Transverse colon (tissue), 4 donors: ENCODE results near the gene CACNB2. TPM values are rescaled to one million over a fixed set of nuclear protein-coding genes. Genes with fewer than 3 reads are reported as not detected.

Experiments
- DNase-seq: peaks from one replicate; pipeline ENCODE4 v3.0.0-alpha.2; 2019
- H3K27ac ChIP-seq, 4 donors: fragments of 200-600 bp; sonication (generic); 2 replicates each; pipeline ENCODE4 v1.5.1; 2016 to 2018; ENCODE audit warnings: inconsistent platforms in 4 of 4
- H3K27me3 ChIP-seq: fragments of 200-600 bp; sonication (generic); 2 replicates; pipeline ENCODE4 v1.5.1; 2017; ENCODE audit warnings: inconsistent platforms
- H3K36me3 ChIP-seq, 4 donors: fragments of 200-600 bp; sonication (generic); 2 replicates each; pipeline ENCODE4 v1.5.1; 2017 to 2019; ENCODE audit warnings: inconsistent platforms in 4 of 4
- H3K4me1 ChIP-seq, 4 donors: fragments of 200-600 bp; sonication (generic); 2 replicates each; pipeline ENCODE4 v1.5.1; 2017 to 2020; ENCODE audit warnings: inconsistent platforms in 4 of 4
- H3K4me3 ChIP-seq, 4 donors: fragments of 200-600 bp; sonication (generic); 1 replicate in 1 of 4; 2 replicates in 3 of 4; pipeline versions ENCODE4 v1.5.1 to v1.6.1; 2017 to 2019; ENCODE audit warnings: inconsistent platforms in 4 of 4
- H3K9me3 ChIP-seq, 2 donors: fragments of 200-600 bp; sonication (generic); 2 replicates each; pipeline ENCODE4 v1.5.1; 2017 to 2019; ENCODE audit warnings: inconsistent platforms in 2 of 2
- EP300 ChIP-seq: sonication (generic); formaldehyde crosslinking; IDR thresholded peaks from one replicate; pipeline ENCODE4 v1.6.1; 2017; ENCODE audit warnings: antibody characterized with exemption, low read depth
- POLR2A ChIP-seq: fragments of 450-650 bp; IDR thresholded peaks from one replicate; pipeline ENCODE4 v1.6.1; 2016; ENCODE audit warnings: antibody characterized with exemption, mild to moderate bottlenecking, moderate library complexity
- POLR2AphosphoS5 ChIP-seq, 3 donors: sonication (generic); formaldehyde crosslinking; IDR thresholded peaks; one replicate each; pipeline ENCODE4 v1.6.1; 2016; ENCODE audit warnings: antibody characterized with exemption in 3 of 3
- WGBS, 2 donors: methylation state at CpG; one replicate each; pipeline ENCODE4 v1.1.5; 2018; ENCODE audit warnings: low coverage in 1 of 2; 5-methylcytosine and 5-hydroxymethylcytosine counted together
- in situ Hi-C, 4 donors: fragments of 200-750 bp; cut with MboI; loops; one replicate each; pipeline versions ENCODE4 v1.15.0 to v1.15.1; 2017; ENCODE audit warnings: low sequenced_read_pairs in 3 of 4, low pct_ligation_motif_present in 1 of 4, low pct_unique_long_range_greater_than_20kb in 1 of 4
- intact Hi-C: fragments of 100-400 bp; cut with DNase I; formaldehyde crosslinking; loops from one replicate; pipeline ENCODE4 v1.15.1; 2023; ENCODE audit warnings: low total_unique reads
- total RNA-seq, 4 donors: library from RNA; depleted of rRNA; stranded (reverse); fragments of >200 nt; gene quantifications; one replicate each; pipeline ENCODE4 v1.1.0, GENCODE V29; 2016
- TF ChIP-seq, protein P1 (sequence below), 5 experiments: fragments of 200-600 bp in 3 of 5; fragments of 450-650 bp in 2 of 5; sonication (generic) in 3 of 5; IDR thresholded peaks; 1 replicate in 2 of 5; 2 replicates in 3 of 5; pipeline ENCODE4 v1.5.1; 2016 to 2017; ENCODE audit warnings: antibody characterized with exemption in 5 of 5, inconsistent platforms in 3 of 5, mild to moderate bottlenecking in 2 of 5, moderate library complexity in 1 of 5

Gene CACNB2
- total RNA-seq, 4 donors from 2014 or later, result 16.2 to 338 (median 23.7) TPM

DNA sequence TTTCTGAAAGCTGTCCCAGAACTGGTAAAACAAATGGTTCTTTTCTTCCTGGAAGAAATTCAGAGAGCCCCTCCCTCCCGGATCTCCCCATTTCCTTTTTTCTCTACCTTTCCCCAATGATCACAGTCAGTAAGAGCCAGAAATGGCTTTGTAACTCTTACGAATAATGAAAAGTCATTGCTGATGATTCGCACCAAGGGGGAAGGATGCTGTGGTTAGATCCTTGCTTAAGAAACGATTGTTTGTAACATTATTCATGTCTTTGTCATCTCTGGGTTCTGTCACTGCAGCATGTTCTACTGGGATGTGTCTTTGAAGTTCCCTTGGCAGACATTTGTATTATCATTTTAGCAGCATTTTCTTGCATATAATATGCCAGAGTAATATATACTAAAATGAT lies 138.9 kb downstream of the CACNB2 start:
- WGBS, 2 donors, result 39 to 100% methylated on average over 1 to 4 of the region's 4 CpGs
- no peaks in the 10 kb centered on the region for H3K9me3 ChIP-seq
- TF ChIP-seq, protein P1, sequence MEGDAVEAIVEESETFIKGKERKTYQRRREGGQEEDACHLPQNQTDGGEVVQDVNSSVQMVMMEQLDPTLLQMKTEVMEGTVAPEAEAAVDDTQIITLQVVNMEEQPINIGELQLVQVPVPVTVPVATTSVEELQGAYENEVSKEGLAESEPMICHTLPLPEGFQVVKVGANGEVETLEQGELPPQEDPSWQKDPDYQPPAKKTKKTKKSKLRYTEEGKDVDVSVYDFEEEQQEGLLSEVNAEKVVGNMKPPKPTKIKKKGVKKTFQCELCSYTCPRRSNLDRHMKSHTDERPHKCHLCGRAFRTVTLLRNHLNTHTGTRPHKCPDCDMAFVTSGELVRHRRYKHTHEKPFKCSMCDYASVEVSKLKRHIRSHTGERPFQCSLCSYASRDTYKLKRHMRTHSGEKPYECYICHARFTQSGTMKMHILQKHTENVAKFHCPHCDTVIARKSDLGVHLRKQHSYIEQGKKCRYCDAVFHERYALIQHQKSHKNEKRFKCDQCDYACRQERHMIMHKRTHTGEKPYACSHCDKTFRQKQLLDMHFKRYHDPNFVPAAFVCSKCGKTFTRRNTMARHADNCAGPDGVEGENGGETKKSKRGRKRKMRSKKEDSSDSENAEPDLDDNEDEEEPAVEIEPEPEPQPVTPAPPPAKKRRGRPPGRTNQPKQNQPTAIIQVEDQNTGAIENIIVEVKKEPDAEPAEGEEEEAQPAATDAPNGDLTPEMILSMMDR (IDR thresholded peaks at IDR 0.05), result no peak
- TF ChIP-seq EP300 (no peak), POLR2AphosphoS5 (IDR thresholded peaks at IDR 0.05) (no peak), POLR2A (no peak)
- DNase-seq, result no peak
- H3K27me3 ChIP-seq, result no peaks in the 10 kb centered on the region
- no peak overlapping the region for H3K27ac ChIP-seq
- intact Hi-C loops, result no loop called here
- H3K4me3 ChIP-seq, result no peak overlapping the region
- peaks cover 0 to 3% (median 0%) of the 10 kb centered on the region in 4 donors for H3K4me1 ChIP-seq
- in situ Hi-C loops, result no loop called here
- H3K36me3 ChIP-seq, result no peaks in the 10 kb centered on the region

DNA sequence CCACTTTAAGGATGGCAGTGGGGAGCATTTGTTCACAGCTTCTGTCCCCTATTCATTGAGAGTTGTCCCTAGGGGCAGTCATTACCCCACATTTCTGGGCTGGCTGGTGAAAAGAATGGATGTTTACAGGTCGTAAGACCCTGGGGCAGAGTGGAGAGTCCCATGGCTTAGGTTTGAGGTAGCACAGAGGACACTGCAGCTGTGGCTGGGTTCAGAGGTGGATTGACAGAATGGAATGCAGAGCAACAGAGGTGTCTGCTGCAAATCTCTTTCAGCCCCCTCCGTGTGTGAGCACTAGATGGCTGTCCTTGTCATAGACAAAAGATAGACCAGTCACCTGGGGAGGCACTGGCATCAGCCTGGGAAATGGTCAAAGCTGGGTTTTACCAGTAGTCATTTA lies 141.9 kb downstream of the CACNB2 start:
- intact Hi-C loops (no loop called here), in situ Hi-C loops (no loop called here)
- Histone ChIP-seq H3K4me1 (peaks cover 0 to 3% (median 0%) of the 10 kb centered on the region in 4 donors), H3K4me3 (no peak overlapping the region), H3K9me3 (no peaks in the 10 kb centered on the region), H3K27me3 (no peaks in the 10 kb centered on the region), H3K27ac (no peak overlapping the region), H3K36me3 (no peaks in the 10 kb centered on the region)
- 69 to 71% methylated on average over 2 of the region's 2 CpGs for WGBS, 2 donors
- no peak for DNase-seq
- TF ChIP-seq, protein P1 (IDR thresholded peaks at IDR 0.05), result no peak
- TF ChIP-seq POLR2A (no peak), EP300 (no peak), POLR2AphosphoS5 (IDR thresholded peaks at IDR 0.05) (no peak)

DNA sequence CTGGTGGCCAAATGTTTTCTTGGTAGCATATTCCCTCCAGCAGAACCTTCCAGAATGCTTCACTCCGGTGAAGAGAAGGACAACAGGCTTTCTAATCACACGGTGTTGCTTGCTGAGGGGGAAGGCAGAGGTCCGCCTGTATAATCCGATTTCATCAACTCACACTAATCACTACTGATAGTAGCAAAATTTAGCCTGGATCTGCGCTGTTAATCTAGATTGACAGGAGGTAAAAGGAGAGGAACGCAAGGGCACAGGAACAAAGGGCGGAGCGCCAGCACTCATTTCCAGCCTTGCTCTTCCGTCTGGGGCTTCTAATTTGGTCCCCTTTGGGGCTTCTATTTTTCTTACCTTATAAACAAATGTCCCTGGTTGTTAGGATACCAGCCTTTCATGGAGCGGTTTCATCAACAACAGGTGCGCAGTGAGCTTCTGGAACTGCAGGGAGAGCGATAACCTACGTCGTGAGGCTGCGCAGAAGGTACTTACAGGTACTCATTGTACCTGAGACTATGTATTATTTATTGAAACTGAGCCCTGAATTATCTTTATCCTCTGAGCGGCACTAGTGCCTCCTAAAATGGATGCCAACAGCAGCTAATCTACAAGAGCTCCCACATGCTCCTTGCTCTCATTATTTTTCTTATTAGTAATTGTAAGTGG lies 150.6 kb downstream of the CACNB2 start:
- H3K9me3 ChIP-seq, result no peaks in the 10 kb centered on the region
- H3K36me3 ChIP-seq, result no peaks in the 10 kb centered on the region
- TF ChIP-seq, protein P1 (IDR thresholded peaks at IDR 0.05), result no peak
- no peak for TF ChIP-seq POLR2A
- TF ChIP-seq POLR2AphosphoS5 (IDR thresholded peaks at IDR 0.05), result no peak
- no peak for TF ChIP-seq EP300
- WGBS, 2 donors, result 78 to 93% methylated on average over 13 to 16 of the region's 16 CpGs
- H3K27me3 ChIP-seq, result no peaks in the 10 kb centered on the region
- DNase-seq, result no peak
- H3K4me1 ChIP-seq, result no peaks in the 10 kb centered on the region
- intact Hi-C loops (no loop called here), in situ Hi-C loops (no loop called here)
- H3K27ac ChIP-seq, result no peak overlapping the region
- H3K4me3 ChIP-seq, result no peak overlapping the region

DNA sequence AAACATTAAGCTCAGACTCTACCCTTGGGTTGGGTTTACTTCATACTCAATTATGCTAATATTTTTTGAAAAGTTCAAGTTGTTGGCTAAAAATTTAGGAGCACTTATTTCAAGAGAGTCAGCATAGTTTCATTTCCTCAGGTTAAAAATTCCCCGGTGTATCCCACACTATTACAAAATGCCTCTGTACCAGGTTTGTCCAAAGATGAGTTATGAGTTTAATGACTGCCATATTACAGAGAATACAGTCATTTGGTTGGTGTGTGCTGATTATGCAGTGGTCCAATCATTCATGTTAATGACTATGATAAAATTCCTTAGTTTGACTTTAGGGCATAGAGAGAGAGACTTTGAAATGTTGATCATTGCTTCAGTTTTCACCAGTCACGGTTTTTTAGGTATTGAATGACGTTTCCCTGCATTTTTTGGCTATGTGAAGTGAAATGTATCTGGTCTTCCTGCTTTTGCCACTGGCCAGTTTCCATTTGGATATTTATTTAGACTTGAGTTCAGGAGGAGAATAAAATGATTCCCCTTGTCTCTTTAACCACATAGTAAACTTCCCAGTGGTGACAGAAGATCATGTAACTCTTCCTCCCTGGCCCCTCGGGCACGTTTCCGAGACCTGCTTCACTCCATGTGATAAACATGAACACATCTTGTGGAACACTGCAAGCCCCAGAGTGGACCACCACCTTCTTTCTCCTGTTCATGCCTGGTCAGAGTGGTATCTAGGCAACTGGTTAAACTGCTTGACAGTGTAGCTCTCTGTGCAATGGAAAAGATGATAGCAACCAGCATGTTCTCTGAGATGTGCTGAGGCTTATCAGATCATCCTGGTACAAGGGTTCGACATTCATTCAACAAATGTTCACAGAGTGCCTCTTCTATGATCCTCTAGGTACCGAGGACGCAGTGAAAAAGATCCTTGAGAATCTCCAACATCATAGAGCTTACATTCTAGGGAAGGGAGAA lies 153.6 kb downstream of the CACNB2 start:
- intact Hi-C loops, result no loop called here
- Histone ChIP-seq H3K27me3 (no peaks in the 10 kb centered on the region), H3K9me3 (no peaks in the 10 kb centered on the region), H3K4me1 (no peaks in the 10 kb centered on the region), H3K27ac (no peak overlapping the region), H3K36me3 (no peaks in the 10 kb centered on the region), H3K4me3 (no peak overlapping the region)
- no peak for DNase-seq
- TF ChIP-seq EP300, result no peak
- no peak for TF ChIP-seq POLR2A
- TF ChIP-seq POLR2AphosphoS5 (IDR thresholded peaks at IDR 0.05), result no peak
- TF ChIP-seq, protein P1 (IDR thresholded peaks at IDR 0.05), result no peak
- 85 to 89% methylated on average over 9 of the region's 9 CpGs for WGBS, 2 donors
- in situ Hi-C loops, result no loop called here
